Memory B cell (primary cell): Measurements from ENCODE around the gene SELENOS.
A peak's percentile ranks its signal among the peaks of the same experiment; 100 is the strongest.

Experiments
- ATAC-seq: fragments of 150-1000 bp; cut with Tn5 transposase; 2 replicates; pipeline ENCODE4 v1.10.0; 2021; ENCODE audit warnings: low read depth, mild to moderate bottlenecking, moderate library complexity
- DNase-seq, 2 donors: peaks; one replicate each; pipeline ENCODE4 v3.0.0; 2022; ENCODE audit warnings: low spot score in 2 of 2
- H3K27ac Mint-ChIP-seq: one replicate; pipeline ENCODE4 v1.8.0; 2022; ENCODE audit warnings: mild to moderate bottlenecking, moderate library complexity, mixed read lengths
- H3K27me3 Mint-ChIP-seq: one replicate; pipeline ENCODE4 v1.8.0; 2022; ENCODE audit warnings: mixed read lengths
- H3K36me3 Mint-ChIP-seq: one replicate; pipeline ENCODE4 v1.8.0; 2022; ENCODE audit warnings: mild to moderate bottlenecking, mixed read lengths
- H3K4me1 Mint-ChIP-seq: one replicate; pipeline ENCODE4 v1.8.0; 2022; ENCODE audit warnings: mixed read lengths
- H3K4me3 Mint-ChIP-seq: one replicate; pipeline ENCODE4 v1.8.0; 2022; ENCODE audit warnings: mild to moderate bottlenecking, moderate library complexity, mixed read lengths
- H3K9me3 Mint-ChIP-seq: one replicate; pipeline ENCODE4 v1.8.0; 2022; ENCODE audit warnings: mixed read lengths

The SELENOS gene

GRCh38 chr15:101243420-101243819 is 33.9 kb downstream of the SELENOS start:
- peaks cover 61% of the 10 kb centered on the region for H3K4me1 Mint-ChIP-seq
- H3K27ac Mint-ChIP-seq: no peak overlapping the region
- H3K36me3 Mint-ChIP-seq: no peaks in the 10 kb centered on the region
- no peaks in the 10 kb centered on the region for H3K9me3 Mint-ChIP-seq
- H3K4me3 Mint-ChIP-seq: peak overlapping the region; percentile 33
- H3K27me3 Mint-ChIP-seq: no peaks in the 10 kb centered on the region
- ATAC-seq: no peak
- DNase-seq: no peak

GRCh38 chr15:101242999-101243336 is 34.3 kb downstream of the SELENOS start:
- Mint-ChIP-seq H3K9me3 (no peaks in the 10 kb centered on the region), H3K36me3 (no peaks in the 10 kb centered on the region), H3K27ac (peak overlapping the region; percentile 70), H3K27me3 (no peaks in the 10 kb centered on the region), H3K4me3 (peak overlapping the region; percentile 62), H3K4me1 (peaks cover 61% of the 10 kb centered on the region)
- DNase-seq (no peak), ATAC-seq (no peak)

GRCh38 chr15:101242160-101242998 is 34.9 kb downstream of the SELENOS start:
- Mint-ChIP-seq H3K9me3 (no peaks in the 10 kb centered on the region), H3K36me3 (no peaks in the 10 kb centered on the region), H3K4me3 (peak overlapping the region; percentile 62), H3K4me1 (peaks cover 58% of the 10 kb centered on the region), H3K27me3 (no peaks in the 10 kb centered on the region), H3K27ac (peak overlapping the region; percentile 70)
- ATAC-seq (peak; percentile 93), DNase-seq (peak in 1 of 2 donors; percentile 55)

- no peak overlapping the region for H3K4me3 Mint-ChIP-seq
- peaks cover 44% of the 10 kb centered on the region for H3K4me1 Mint-ChIP-seq
- ATAC-seq (no peak), DNase-seq (no peak)
- no peaks in the 10 kb centered on the region for H3K9me3 Mint-ChIP-seq
- H3K27me3 Mint-ChIP-seq: no peaks in the 10 kb centered on the region
- no peaks in the 10 kb centered on the region for H3K36me3 Mint-ChIP-seq
- no peak overlapping the region for H3K27ac Mint-ChIP-seq
Measured at GRCh38 chr15:101240358-101240757, 36.9 kb downstream of the SELENOS start.

GRCh38 chr15:101239724-101240136 is 37.6 kb downstream of the SELENOS start:
- Mint-ChIP-seq H3K4me3 (no peak overlapping the region), H3K9me3 (no peaks in the 10 kb centered on the region), H3K27me3 (no peaks in the 10 kb centered on the region), H3K36me3 (peaks cover 4% of the 10 kb centered on the region), H3K4me1 (peaks cover 39% of the 10 kb centered on the region), H3K27ac (peak overlapping the region; percentile 65)
- ATAC-seq: no peak
- no peak for DNase-seq

- ATAC-seq (no peak), DNase-seq (no peak)
- H3K36me3 Mint-ChIP-seq: peaks cover 14% of the 10 kb centered on the region
- H3K9me3 Mint-ChIP-seq: no peaks in the 10 kb centered on the region
- H3K27ac Mint-ChIP-seq: no peak overlapping the region
- H3K4me3 Mint-ChIP-seq: no peak overlapping the region
- no peaks in the 10 kb centered on the region for H3K27me3 Mint-ChIP-seq
- peaks cover 21% of the 10 kb centered on the region for H3K4me1 Mint-ChIP-seq
Measured at GRCh38 chr15:101237251-101237650, 40.0 kb downstream of the SELENOS start.

GRCh38 chr15:101233651-101234280 is 43.5 kb downstream of the SELENOS start:
- Mint-ChIP-seq H3K9me3 (no peaks in the 10 kb centered on the region), H3K27me3 (no peaks in the 10 kb centered on the region), H3K27ac (no peak overlapping the region), H3K4me3 (no peak overlapping the region), H3K36me3 (peaks cover 28% of the 10 kb centered on the region), H3K4me1 (peaks cover 8% of the 10 kb centered on the region)
- ATAC-seq (no peak), DNase-seq (no peak)

- DNase-seq (no peak), ATAC-seq (no peak)
- Mint-ChIP-seq H3K4me3 (no peak overlapping the region), H3K36me3 (peaks cover 38% of the 10 kb centered on the region), H3K4me1 (peaks cover 8% of the 10 kb centered on the region), H3K27ac (no peak overlapping the region), H3K27me3 (no peaks in the 10 kb centered on the region), H3K9me3 (peaks cover 6% of the 10 kb centered on the region)
Measured at GRCh38 chr15:101232677-101233076, 44.6 kb downstream of the SELENOS start.

GRCh38 chr15:101228313-101228712 is 49.0 kb downstream of the SELENOS start:
- Mint-ChIP-seq H3K9me3 (peaks cover 6% of the 10 kb centered on the region), H3K27ac (no peak overlapping the region), H3K4me1 (peaks cover 10% of the 10 kb centered on the region), H3K27me3 (no peaks in the 10 kb centered on the region), H3K4me3 (no peak overlapping the region), H3K36me3 (peaks cover 39% of the 10 kb centered on the region)
- ATAC-seq: no peak
- DNase-seq: no peak

GRCh38 chr15:101225658-101226057 is 51.6 kb downstream of the SELENOS start:
- DNase-seq: no peak
- Mint-ChIP-seq H3K9me3 (peaks cover 6% of the 10 kb centered on the region), H3K27me3 (no peaks in the 10 kb centered on the region), H3K4me1 (peaks cover 13% of the 10 kb centered on the region), H3K36me3 (peaks cover 29% of the 10 kb centered on the region), H3K4me3 (no peak overlapping the region), H3K27ac (no peak overlapping the region)
- ATAC-seq: no peak
